Measurements from ENCODE around the gene ARRB1.
A peak's percentile ranks its signal among the peaks of the same experiment; 100 is the strongest.

The ARRB1 gene

GRCh38 chr11:75273411-75274391 lies 77.8 kb downstream of the ARRB1 start:
- peak; percentile 57 for DNase-seq

- DNase-seq = no peak
Measured at GRCh38 chr11:75272821-75273301, 78.6 kb downstream of the ARRB1 start.

GRCh38 chr11:75272391-75272790 lies 79.1 kb downstream of the ARRB1 start:
- no peak for DNase-seq

GRCh38 chr11:75271730-75272129 lies 79.7 kb downstream of the ARRB1 start:
- DNase-seq = no peak

GRCh38 chr11:75270896-75271418 lies 80.5 kb downstream of the ARRB1 start:
- no peak for DNase-seq

GRCh38 chr11:75269896-75270295 lies 81.6 kb downstream of the ARRB1 start:
- no peak for DNase-seq

- no peak for DNase-seq
Measured at GRCh38 chr11:75269367-75269660, 82.1 kb downstream of the ARRB1 start.

GRCh38 chr11:75268626-75269366 lies 82.7 kb downstream of the ARRB1 start:
- DNase-seq = no peak

GRCh38 chr11:75267171-75267970 lies 84.1 kb downstream of the ARRB1 start:
- peak; percentile 44 for DNase-seq

- DNase-seq = peak; percentile 59
Measured at GRCh38 chr11:75265851-75266531, 85.5 kb downstream of the ARRB1 start.

GRCh38 chr11:75264971-75265370 lies 86.5 kb downstream of the ARRB1 start:
- peak; percentile 31 for DNase-seq

- peak; percentile 51 for DNase-seq
Measured at GRCh38 chr11:75264356-75264755, 87.1 kb downstream of the ARRB1 start.

GRCh38 chr11:75263944-75264349 lies 87.5 kb downstream of the ARRB1 start:
- DNase-seq = peak; percentile 60

GRCh38 chr11:75262961-75263852 lies 88.3 kb downstream of the ARRB1 start:
- peak; percentile 47 for DNase-seq

- no peak for DNase-seq
Measured at GRCh38 chr11:75262436-75262835, 89.0 kb downstream of the ARRB1 start.

- DNase-seq = peak; percentile 51
Measured at GRCh38 chr11:75261902-75262361, 89.5 kb downstream of the ARRB1 start.

GRCh38 chr11:75260396-75261170 lies 90.9 kb downstream of the ARRB1 start:
- peak; percentile 30 for DNase-seq

GRCh38 chr11:75254326-75254725 lies 97.1 kb downstream of the ARRB1 start:
- DNase-seq = no peak

- DNase-seq = peak; percentile 6
Measured at GRCh38 chr11:75249704-75250103, 101.8 kb downstream of the ARRB1 start.

- DNase-seq = no peak
Measured at GRCh38 chr11:75248924-75249256, 102.6 kb downstream of the ARRB1 start.
